GM12874 (cell line): ENCODE measurements around the gene TMEM61.

Experiments
- CTCF ChIP-seq: IDR thresholded peaks from 2 replicates; pipeline ENCODE4 v1.5.1; 2011; ENCODE audit warnings: low read depth, mild to moderate bottlenecking, control low read depth, low read length, moderate library complexity; ENCODE audit not compliant: insufficient read depth

TMEM61 gene

GRCh38 chr1:54987919-54988705 lies 7.7 kb downstream of the TMEM61 start:
- no peak for TF ChIP-seq CTCF

- no peak for TF ChIP-seq CTCF
Measured at GRCh38 chr1:54988975-54989374, 8.5 kb downstream of the TMEM61 start.

- TF ChIP-seq CTCF, result no peak
Measured at GRCh38 chr1:54989473-54989872, 9.0 kb downstream of the TMEM61 start.

GRCh38 chr1:54989968-54990810 lies 9.8 kb downstream of the TMEM61 start:
- TF ChIP-seq CTCF, result no peak

GRCh38 chr1:54990916-54991315 lies 10.5 kb downstream of the TMEM61 start:
- TF ChIP-seq CTCF, result no peak

- no peak for TF ChIP-seq CTCF
Measured at GRCh38 chr1:54991939-54992338, 11.5 kb downstream of the TMEM61 start.

GRCh38 chr1:54993140-54993539 lies 12.7 kb downstream of the TMEM61 start:
- no peak for TF ChIP-seq CTCF
